Activated T-cell treated with anti-CD3 and anti-CD28 coated beads, Interleukin-2, amount 50 U/mL, for 48 hours (primary cell): ENCODE measurements around the gene TENT5A.
A peak's percentile ranks its signal among the peaks of the same experiment; 100 is the strongest.

Experiments
- DNase-seq, 2 experiments: peaks; one replicate each; pipeline ENCODE4 v3.0.0-alpha.2; 2020

TENT5A gene

GRCh38 chr6:81770381-81770780 is 17.9 kb upstream of the TENT5A start:
- DNase-seq = no peak

GRCh38 chr6:81769824-81770223 is 17.3 kb upstream of the TENT5A start:
- no peak for DNase-seq

DNA sequence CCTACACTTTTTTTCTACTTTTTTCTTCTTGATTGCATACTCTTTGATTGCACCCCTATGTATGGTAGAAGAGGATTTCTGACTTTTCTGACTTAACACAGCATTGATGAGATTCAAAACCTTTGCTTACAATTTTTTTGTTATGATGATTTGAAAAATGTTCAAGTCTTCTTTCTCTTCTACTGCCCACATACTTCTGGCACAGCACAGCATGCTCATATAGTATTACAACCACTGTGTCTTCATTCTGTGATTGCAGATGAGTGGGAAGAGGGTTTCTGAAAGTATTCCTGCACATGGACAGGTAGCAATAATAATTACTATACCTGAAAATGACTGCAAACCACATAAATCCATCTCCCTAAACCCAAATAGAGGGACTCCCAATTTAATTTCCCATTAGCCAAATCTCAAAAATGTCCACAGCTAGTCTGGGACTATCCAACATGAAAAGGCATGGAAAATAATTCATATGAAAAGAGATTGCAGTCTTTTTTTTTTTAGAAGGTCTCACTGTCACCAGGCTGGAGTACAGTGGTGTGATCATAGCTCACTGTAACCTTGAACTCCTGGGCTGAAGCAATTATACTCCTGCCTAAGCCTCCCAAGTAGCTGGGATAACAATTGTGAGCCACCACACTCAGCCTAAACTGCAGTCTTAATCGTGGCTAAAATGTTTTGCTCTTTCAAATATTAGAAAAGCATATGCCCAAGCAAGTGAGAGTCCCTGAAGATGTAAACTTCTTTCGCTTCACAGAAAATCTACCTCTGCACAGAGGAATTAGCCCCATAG is 15.9 kb upstream of the TENT5A start:
- DNase-seq = no peak

DNA sequence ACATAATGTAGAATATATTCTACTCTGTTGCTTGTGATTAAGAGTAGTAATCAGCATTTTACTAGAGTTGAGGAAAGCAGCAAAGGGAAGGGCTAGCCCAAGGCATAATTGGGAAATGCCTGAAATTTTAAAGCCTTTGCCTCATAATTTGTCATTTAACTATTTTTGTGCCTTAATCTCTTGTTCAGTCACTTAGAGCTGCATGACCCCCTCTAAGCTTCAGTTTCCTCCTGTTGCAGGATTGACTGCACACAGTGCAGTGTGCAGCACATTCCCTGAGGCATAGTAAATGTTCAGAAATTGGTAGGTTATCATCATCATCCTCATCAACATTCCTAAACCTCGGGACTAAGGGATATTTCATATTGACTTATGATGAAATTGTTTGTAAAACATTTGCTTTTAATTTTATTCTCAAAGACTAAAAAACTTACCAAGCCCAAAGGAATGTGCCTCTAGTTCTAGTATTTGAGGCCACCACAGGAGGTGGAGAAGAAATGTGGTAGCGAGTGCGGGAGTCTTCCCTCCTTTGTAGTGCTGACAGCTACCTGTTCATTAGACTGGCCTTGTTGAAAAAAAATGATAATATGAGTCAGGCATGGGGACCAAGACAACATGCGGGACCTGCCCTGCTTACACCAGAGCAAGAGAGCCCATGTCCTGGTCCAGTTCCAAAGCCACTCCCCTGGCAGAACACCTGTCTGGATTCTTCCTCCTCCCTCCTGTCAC is 14.8 kb upstream of the TENT5A start:
- DNase-seq = no peak

GRCh38 chr6:81766482-81767069 is 14.1 kb upstream of the TENT5A start:
- DNase-seq = no peak

DNA sequence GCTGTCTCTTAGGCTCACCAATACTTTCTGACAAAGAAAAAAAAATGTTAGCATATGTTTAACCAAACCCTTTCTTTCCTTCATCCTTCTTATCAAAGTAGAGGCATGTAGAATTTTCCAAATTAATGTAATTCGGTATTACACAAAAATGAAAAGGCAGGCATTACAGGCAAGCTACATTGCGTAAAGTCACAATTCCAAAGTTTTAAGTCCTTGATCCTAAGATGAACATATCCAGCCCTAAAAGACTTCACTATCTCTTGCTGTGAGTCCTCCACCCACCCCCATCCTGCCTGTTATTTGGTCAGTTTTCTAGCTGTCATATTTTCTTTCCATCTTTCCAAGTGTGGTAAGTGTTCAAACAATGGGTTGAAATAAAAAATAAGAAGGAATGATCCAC is 12.1 kb upstream of the TENT5A start:
- no peak for DNase-seq

DNA sequence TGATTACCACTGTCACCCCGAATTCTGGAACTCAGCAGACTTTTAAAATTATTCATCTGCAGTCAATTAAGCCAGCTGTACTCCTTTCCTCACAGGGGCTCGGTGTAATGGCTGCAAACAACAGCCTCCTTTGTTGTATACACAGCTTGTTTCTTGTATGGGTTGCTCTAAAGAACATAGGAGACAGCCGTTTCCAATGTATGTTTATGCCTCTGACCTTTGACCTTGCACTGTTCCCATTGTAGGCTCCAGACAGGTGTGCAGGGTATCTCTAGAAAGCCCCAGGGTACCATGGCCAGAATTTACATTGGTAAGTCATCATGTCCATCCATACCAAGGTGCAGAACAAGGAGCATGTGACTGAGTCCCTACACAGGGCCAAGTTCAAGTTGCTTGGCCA is 11.5 kb upstream of the TENT5A start:
- no peak for DNase-seq

DNA sequence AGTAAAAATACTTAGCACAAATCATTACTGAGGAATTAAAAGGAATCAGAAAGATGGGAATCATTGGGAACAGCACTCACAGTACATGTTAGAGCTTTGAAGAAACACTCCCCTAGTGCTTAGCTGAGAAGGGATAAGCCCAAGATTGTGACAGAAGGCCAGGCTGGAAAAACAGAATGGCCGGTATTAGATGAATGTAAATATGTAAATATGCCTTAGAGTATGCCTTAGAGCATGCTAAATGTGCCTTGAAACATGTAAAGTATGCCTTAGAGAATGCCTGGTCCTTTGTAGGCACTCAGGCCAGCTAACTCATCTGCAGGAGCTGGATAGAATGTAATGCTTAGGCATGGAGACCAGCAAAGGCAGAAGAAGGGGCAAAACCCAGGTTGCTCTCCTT is 10.6 kb upstream of the TENT5A start:
- DNase-seq = no peak

GRCh38 chr6:81762606-81763005 is 10.1 kb upstream of the TENT5A start:
- DNase-seq = no peak

GRCh38 chr6:81762132-81762531 is 9.7 kb upstream of the TENT5A start:
- no peak for DNase-seq

DNA sequence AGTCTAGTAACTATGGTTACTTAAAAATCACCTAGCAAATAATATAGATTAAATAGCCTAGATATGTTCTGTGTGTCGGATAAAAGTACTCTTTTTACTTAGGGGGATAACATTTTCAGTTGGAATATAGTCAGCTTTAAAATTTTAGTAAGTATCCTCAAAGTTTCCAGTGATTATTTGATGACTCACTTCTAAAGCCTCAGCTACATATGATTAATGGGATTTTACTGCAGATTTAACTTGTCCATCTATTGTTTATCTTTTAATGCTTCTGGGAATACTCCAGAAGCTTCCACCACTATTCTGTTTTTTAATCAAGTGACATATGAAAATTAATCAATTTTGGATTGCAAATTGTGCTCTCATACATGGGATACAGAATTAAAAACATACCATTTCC is 8.7 kb upstream of the TENT5A start:
- no peak for DNase-seq

DNA sequence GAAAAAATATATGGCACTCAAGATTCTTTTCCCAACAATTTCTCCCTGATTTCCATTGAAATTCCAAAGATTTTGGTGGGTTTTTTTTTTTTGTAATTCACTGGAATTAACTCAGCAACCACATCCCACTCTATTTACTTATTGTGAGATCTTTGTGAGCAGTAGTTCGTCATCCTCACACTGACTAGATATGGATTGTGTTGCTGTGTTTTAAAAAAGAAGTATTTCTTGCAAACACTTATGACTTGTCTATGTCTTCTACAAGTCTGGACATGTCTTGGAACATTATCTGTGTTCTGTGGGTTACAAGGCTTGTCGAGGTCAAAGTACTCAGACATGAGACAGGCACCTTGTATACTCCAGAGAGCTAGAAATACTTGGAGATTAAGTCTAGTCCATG is 7.3 kb upstream of the TENT5A start:
- DNase-seq = no peak

DNA sequence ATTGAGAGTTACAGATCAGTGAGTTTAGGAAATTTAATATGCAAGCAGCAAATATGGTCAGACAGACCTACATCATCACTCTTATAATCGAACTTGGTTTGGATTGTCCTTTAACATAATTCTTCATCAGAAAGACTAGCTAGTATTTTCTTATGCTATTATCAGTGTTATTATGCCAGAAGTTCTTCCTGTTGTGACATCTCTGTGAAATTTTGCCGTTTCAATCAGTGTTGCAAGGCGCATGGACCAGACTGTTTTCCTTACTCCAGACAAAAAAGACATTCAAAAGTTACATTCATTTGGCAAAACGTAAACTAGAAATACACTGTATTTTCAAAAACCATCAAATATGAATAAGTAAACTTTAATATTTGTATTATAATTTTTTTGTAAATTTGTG is 5.7 kb upstream of the TENT5A start:
- no peak for DNase-seq

DNA sequence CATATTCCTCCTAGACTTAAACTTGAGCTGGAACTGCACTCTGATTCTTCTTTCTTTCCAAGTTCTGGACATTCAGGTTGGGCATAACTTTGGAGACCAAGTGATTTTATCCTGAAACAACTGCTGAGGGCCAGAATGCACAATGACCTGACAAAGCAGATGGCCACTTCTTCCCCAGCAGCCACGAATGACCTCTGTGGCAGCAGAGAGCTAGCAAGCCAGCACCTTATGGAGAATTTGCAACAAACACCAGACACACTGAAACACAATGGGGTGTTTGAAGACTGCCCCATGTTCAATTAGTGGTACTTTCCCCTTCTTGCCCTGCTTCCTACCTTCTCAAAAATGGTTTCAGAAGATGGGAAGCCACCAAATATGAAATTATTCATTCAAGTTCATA is 4.2 kb upstream of the TENT5A start:
- no peak for DNase-seq

DNA sequence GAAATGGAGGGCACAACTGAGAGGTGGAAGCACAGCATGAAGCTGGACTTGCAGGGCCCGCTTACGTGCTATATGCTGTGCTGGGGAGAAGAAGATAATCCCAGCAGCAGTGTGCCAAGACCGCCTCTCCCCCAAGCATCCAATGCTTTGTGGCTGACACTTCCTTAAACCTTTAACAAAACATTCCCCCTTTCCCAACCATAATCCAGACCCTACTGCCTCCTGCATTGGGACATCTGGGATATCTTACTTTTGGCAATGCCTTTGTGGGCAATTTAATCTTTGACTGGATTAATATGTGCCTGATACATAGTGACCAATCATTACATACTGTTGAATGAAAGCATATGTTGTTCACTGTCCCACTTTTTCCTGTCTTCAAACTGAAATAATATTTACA is 3.1 kb upstream of the TENT5A start:
- DNase-seq = no peak

DNA sequence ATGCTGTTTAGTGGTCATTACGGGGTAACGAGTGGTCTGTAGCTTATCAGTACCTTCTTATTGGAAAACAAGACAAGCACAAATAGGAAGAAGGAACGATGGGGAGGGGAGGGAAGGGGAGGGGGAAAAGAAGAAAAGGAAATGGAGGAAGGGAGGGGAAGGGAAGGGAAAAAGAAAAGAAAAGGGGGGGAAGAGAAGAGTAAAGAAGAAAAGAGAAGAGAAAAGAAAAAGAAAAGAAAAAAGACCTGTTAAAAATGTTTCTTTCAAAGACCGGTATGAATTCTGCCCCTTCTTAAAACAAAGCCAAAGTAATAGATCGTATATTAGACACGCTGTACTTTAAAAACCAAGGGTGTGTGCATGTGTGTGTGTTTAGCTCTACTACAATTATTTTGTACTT is 2.4 kb upstream of the TENT5A start:
- DNase-seq = no peak

DNA sequence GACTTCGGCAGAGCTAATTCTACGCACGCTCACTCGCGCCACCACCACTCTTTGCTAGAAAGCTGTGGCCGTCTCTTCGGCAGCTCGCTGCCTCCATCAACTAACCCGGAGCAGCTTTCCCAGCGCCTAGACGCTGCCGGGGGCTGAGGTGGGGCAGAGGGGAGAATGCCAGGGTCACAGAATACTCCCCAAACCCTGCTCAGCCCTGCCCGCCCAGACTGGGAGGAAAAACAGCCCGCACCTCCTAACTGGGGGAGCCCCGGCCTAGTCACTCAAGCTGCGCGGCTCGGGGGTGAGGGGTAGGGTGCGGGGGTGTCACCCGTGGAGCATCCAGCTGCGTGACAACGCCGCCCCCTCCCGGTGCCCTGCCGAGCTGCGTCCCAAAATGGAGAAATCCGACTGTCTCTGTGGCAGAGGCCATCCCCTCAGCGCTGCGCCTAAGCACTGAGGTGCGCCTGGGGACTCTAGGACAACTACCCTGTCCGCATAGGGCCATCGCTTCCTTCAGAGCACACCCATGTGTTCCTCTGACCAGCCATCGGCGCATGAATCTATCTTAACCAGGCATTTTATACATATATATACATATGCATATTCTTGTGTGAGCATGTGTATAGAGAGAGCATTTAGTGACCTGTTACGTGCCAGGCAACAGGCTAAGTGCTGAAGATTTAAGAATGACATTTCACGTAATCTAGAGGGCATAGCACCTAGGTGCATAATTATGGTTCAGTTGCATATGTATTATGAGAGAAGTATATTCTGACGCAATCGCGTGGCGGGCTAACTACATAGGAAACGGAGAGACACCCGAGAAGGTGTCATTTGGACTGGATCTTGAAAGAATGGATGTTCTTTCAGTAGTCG is 1.5 kb upstream of the TENT5A start:
- peak; percentile 90 for DNase-seq

GRCh38 chr6:81752921-81753710 is 635 bp upstream of the TENT5A start:
- DNase-seq = peak; percentile 59 to 66

GRCh38 chr6:81751388-81752083 is 945 bp downstream of the TENT5A start:
- peak; percentile 49 to 57 for DNase-seq

- no peak for DNase-seq
Measured at GRCh38 chr6:81750681-81751387, 1.6 kb downstream of the TENT5A start.

DNA sequence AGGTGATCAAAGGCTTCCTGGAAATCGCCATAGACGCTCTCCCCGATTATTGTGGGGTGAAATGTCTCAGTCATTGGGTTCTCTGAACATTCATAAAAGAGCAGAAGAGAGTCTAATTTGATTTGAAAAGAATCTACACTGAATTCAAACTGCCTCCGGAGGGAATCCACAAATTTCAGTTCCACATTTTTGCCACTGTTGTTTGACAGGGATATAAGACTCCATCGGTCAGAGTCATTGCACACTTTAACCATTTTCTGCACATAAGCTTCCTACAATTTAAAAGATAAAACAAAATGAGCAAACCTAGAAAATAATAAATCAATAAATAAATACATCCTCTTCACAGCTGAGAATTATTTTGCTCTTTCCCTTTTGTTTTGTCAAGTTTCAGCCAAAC is 2.3 kb downstream of the TENT5A start:
- no peak for DNase-seq
